G401.6 (cell line): Measurements from ENCODE around the gene DUSP2.
"Not testable (repeated sequence)": the region's sequence is repeated elsewhere in the genome, so short reads cannot be mapped to it uniquely, and the experiment has no call there.

Experiments
- FAIRE-seq: peaks from 2 replicates; lab custom pipeline; 2012; peaks lifted over from hg19 to GRCh38; lab: Jason Lieb, UNC

DUSP2 gene

GRCh38 chr2:96146881-96147592, 1.8 kb upstream of the DUSP2 start:
- no peak for FAIRE-seq

GRCh38 chr2:96146153-96146880, 1.1 kb upstream of the DUSP2 start:
- no peak for FAIRE-seq

GRCh38 chr2:96145848-96146152, 560 bp upstream of the DUSP2 start:
- no peak for FAIRE-seq

GRCh38 chr2:96144481-96145035, 682 bp downstream of the DUSP2 start:
- FAIRE-seq: no peak

- FAIRE-seq: no peak
Observed at GRCh38 chr2:96143848-96144480, 1.3 kb downstream of the DUSP2 start.

GRCh38 chr2:96143231-96143847, 1.9 kb downstream of the DUSP2 start:
- no peak for FAIRE-seq

GRCh38 chr2:96142217-96143113, 2.8 kb downstream of the DUSP2 start:
- FAIRE-seq: no peak

GRCh38 chr2:96141624-96141967, 3.6 kb downstream of the DUSP2 start:
- not testable (repeated sequence) for FAIRE-seq

- FAIRE-seq: no peak
Observed at GRCh38 chr2:96140941-96141623, 4.2 kb downstream of the DUSP2 start.

- FAIRE-seq: no peak
Observed at GRCh38 chr2:96139181-96139758, 6.0 kb downstream of the DUSP2 start.

GRCh38 chr2:96138179-96139145, 6.8 kb downstream of the DUSP2 start, which contains the start of gene ASTL:
ASTL (minus strand) TSS chr2:96138502; CDS start chr2:96138436, 66 bp downstream.
- FAIRE-seq: no peak

- FAIRE-seq: no peak
Observed at GRCh38 chr2:96137321-96138178, 7.7 kb downstream of the DUSP2 start.

GRCh38 chr2:96136129-96136720, 9.0 kb downstream of the DUSP2 start:
- no peak for FAIRE-seq

- FAIRE-seq: no peak
Observed at GRCh38 chr2:96135621-96136020, 9.6 kb downstream of the DUSP2 start.

GRCh38 chr2:96135171-96135570, 10.1 kb downstream of the DUSP2 start:
- no peak for FAIRE-seq

- FAIRE-seq: no peak
Observed at GRCh38 chr2:96134421-96134820, 10.8 kb downstream of the DUSP2 start.

- FAIRE-seq: no peak
Observed at GRCh38 chr2:96131813-96132745, 13.2 kb downstream of the DUSP2 start.
